HepG2 (cell line): Measurements from ENCODE around the gene TPCN2. TPM values are rescaled to one million over a fixed set of nuclear protein-coding genes. Genes with fewer than 3 reads are reported as not detected.

Experiments
- ATAC-seq: fragments of 200-7000 bp; cut with Tn5 transposase; 3 replicates; pipeline ENCODE4 v1.9.1; 2020; ENCODE audit warnings: mild to moderate bottlenecking, moderate library complexity
- BruUV-seq: library from RNA; stranded (reverse); fragments of 400-500 nt; replicated peaks from 2 replicates; lab custom pipeline; 2021; lab: Mats Ljungman, UMichigan
- CTCF ChIA-PET: fragments of 300-600 bp; formaldehyde crosslinking; extraction: SDS; loops from one replicate; lab custom pipeline; 2021; ENCODE audit warnings: low total read pairs, inconsistent platforms, low intra/inter-chr PET ratio; lab: Yijun Ruan, JAX
- POLR2A ChIA-PET: fragments of 350-600 bp; sonication (Branson Sonifier 250); formaldehyde crosslinking; loops from one replicate; lab custom pipeline; 2020; ENCODE audit warnings: antibody characterized with exemption, inconsistent platforms; lab: Yijun Ruan, JAX
- DNase-seq: peaks from one replicate; pipeline ENCODE4 v3.0.0-alpha.2; 2015; ENCODE audit warnings: low spot score
- FAIRE-seq: peaks from 3 replicates; lab custom pipeline; 2011; peaks lifted over from hg19 to GRCh38; lab: Jason Lieb, UNC
- H2AFZ ChIP-seq: one replicate; pipeline ENCODE4 v1.6.1; 2011; ENCODE audit warnings: low read length, inconsistent platforms
- H3K27ac ChIP-seq: fragments of 300-600 bp; 3 replicates; pipeline ENCODE4 v1.8.0; 2011; ENCODE audit warnings: mixed run types, mild to moderate bottlenecking, mixed read lengths, low read length, inconsistent platforms; ENCODE audit not compliant: insufficient read depth; ENCODE audit errors: extremely low read length
- H3K27me3 ChIP-seq, 2 experiments: fragments of 200-600 bp in 1 of 2; 2 replicates in 1 of 2; 3 replicates in 1 of 2; pipeline versions ENCODE4 v1.6.0 to v1.8.0; 2011; ENCODE audit warnings: low read length in 2 of 2, mild to moderate bottlenecking in 2 of 2, moderate library complexity in 2 of 2, inconsistent platforms in 1 of 2; ENCODE audit not compliant: insufficient read depth in 2 of 2, control insufficient read depth in 1 of 2
- H3K36me3 ChIP-seq, 2 experiments: fragments of 200-600 bp in 1 of 2; replicated peaks in 1 of 2; 2 replicates in 1 of 2; 3 replicates in 1 of 2; pipeline versions ENCODE4 v1.5.1 to v1.8.0; 2011; ENCODE audit warnings: low read length in 2 of 2, inconsistent platforms in 1 of 2; ENCODE audit not compliant: insufficient read depth in 2 of 2, control insufficient read depth in 1 of 2
- H3K4me1 ChIP-seq: 2 replicates; pipeline ENCODE4 v1.5.1; 2012; ENCODE audit warnings: low read length, inconsistent platforms; ENCODE audit not compliant: insufficient read depth
- H3K4me2 ChIP-seq: 2 replicates; pipeline ENCODE4 v1.6.0; 2011; ENCODE audit warnings: low read depth, low read length, inconsistent platforms
- H3K4me3 ChIP-seq, 3 experiments: fragments of 200-600 bp in 1 of 3; sonication (generic), shearing (Covaris generic) in 1 of 3; replicated peaks in 1 of 3; 2 replicates each; pipeline ENCODE4 v1.5.1; 2011 to 2016; ENCODE audit warnings: low read length in 3 of 3, inconsistent platforms in 2 of 3, low read depth in 2 of 3, mild to moderate bottlenecking in 2 of 3, control low read depth in 1 of 3, mixed read lengths in 1 of 3; ENCODE audit not compliant: insufficient read depth in 1 of 3
- H3K79me2 ChIP-seq: one replicate; pipeline ENCODE4 v1.6.1; 2011; ENCODE audit warnings: low read length, inconsistent platforms; ENCODE audit not compliant: insufficient read depth
- H3K9ac ChIP-seq: 2 replicates; pipeline ENCODE4 v1.6.0; 2011; ENCODE audit warnings: mild to moderate bottlenecking, low read depth, low read length, inconsistent platforms; ENCODE audit not compliant: insufficient read depth
- H3K9me3 ChIP-seq: 2 replicates; pipeline ENCODE4 v1.5.1; 2012; ENCODE audit warnings: mild to moderate bottlenecking, low read length
- H4K20me1 ChIP-seq: 2 replicates; pipeline ENCODE4 v1.6.0; 2011; ENCODE audit warnings: inconsistent platforms, mild to moderate bottlenecking, low read length, moderate library complexity; ENCODE audit not compliant: insufficient read depth
- ATF7 ChIP-seq, 2 experiments: fragments of 450-650 bp in 1 of 2; sonication (generic) in 1 of 2; formaldehyde crosslinking in 1 of 2; IDR thresholded peaks; 2 replicates each; pipeline versions ENCODE4 v1.4.0 to v1.6.1; 2016 to 2020; ENCODE audit warnings: antibody characterized with exemption in 1 of 2, mild to moderate bottlenecking in 1 of 2, missing genetic modification reagents in 1 of 2
- BORCS8-MEF2B ChIP-seq: sonication (generic); formaldehyde crosslinking; IDR thresholded peaks from 2 replicates; pipeline ENCODE4 v1.8.0; 2022; ENCODE audit warnings: mild to moderate bottlenecking, missing genetic modification reagents
- HHEX ChIP-seq: IDR thresholded peaks from 2 replicates; pipeline ENCODE4 v1.6.1; 2016; ENCODE audit warnings: control low read depth
- MAX ChIP-seq: IDR thresholded peaks from 2 replicates; pipeline ENCODE4 v1.6.1; 2012; ENCODE audit warnings: inconsistent platforms
- NFIB ChIP-seq: sonication (generic); formaldehyde crosslinking; IDR thresholded peaks from 2 replicates; pipeline ENCODE4 v1.9.0; 2021; ENCODE audit warnings: missing genetic modification reagents, mild to moderate bottlenecking, borderline replicate concordance
- NFKB2 ChIP-seq: sonication (generic); formaldehyde crosslinking; IDR thresholded peaks from 2 replicates; pipeline ENCODE4 v1.4.0; 2020; ENCODE audit warnings: missing genetic modification reagents, borderline replicate concordance
- NR1H2 ChIP-seq: sonication (generic); formaldehyde crosslinking; IDR thresholded peaks from 2 replicates; pipeline ENCODE4 v1.8.1; 2022; ENCODE audit warnings: low read depth, missing genetic modification reagents, borderline replicate concordance
- PHB2 ChIP-seq: fragments of 450-650 bp; IDR thresholded peaks from 2 replicates; pipeline ENCODE4 v1.6.1; 2018; ENCODE audit not compliant: partially characterized antibody
- REL ChIP-seq: sonication (generic); formaldehyde crosslinking; conservative IDR thresholded peaks from 2 replicates; pipeline ENCODE4 v1.8.0; 2022; ENCODE audit warnings: mild to moderate bottlenecking, missing genetic modification reagents, moderate library complexity
- RELA ChIP-seq: sonication (generic); formaldehyde crosslinking; IDR thresholded peaks from 2 replicates; pipeline ENCODE4 v1.4.0; 2020; ENCODE audit warnings: missing genetic modification reagents
- SMC3 ChIP-seq: IDR thresholded peaks from 2 replicates; pipeline ENCODE4 v1.6.1; 2011; ENCODE audit warnings: low read length, improper control_type of control experiment
- TEAD3 ChIP-seq: optimal IDR thresholded peaks from 2 replicates; pipeline ENCODE3; 2016; ENCODE audit warnings: borderline replicate concordance
- ZC3H4 ChIP-seq: sonication (generic); formaldehyde crosslinking; IDR thresholded peaks from 2 replicates; pipeline ENCODE4 v1.4.0; 2020; ENCODE audit warnings: missing genetic modification reagents, borderline replicate concordance
- ZNF296 ChIP-seq: sonication (generic); formaldehyde crosslinking; conservative IDR thresholded peaks from 2 replicates; pipeline ENCODE4 v1.5.0; 2020; ENCODE audit warnings: mild to moderate bottlenecking, missing genetic modification reagents
- ZNF687 ChIP-seq: sonication (generic); formaldehyde crosslinking; IDR thresholded peaks from 2 replicates; pipeline ENCODE4 v1.5.1; 2020; ENCODE audit warnings: mild to moderate bottlenecking, missing genetic modification reagents, moderate library complexity
- WGBS: methylation state at CpG from one replicate; pipeline ENCODE4 v1.1.6; 2017; ENCODE audit warnings: low lambda C conversion rate; 5-methylcytosine and 5-hydroxymethylcytosine counted together
- in situ Hi-C: cut with HindIII; loops from 2 replicates; pipeline ENCODE4 v1.10.0; 2017; ENCODE audit warnings: low pct_unique_long_range_greater_than_20kb; ENCODE audit not compliant: extremely low pct_ligation_motif_present
- intact Hi-C: fragments of 100-400 bp; cut with micrococcal nuclease; formaldehyde crosslinking; loops from one replicate; pipeline ENCODE4 v1.10.0; 2022; ENCODE audit not compliant: unreplicated experiment
- polyA plus RNA-seq, 8 experiments: library from polyadenylated mRNA; depleted of rRNA in 3 of 8; stranded (reverse) in 7 of 8; unstranded in 1 of 8; fragments of >200 nt; fragmentation: Illumina TruSeq in 4 of 8; extraction: Trizol in 4 of 8; gene quantifications; 2 replicates each; pipeline versions ENCODE4 v1.2.1 to v1.2.3, GENCODE V29; 2011 to 2016; ENCODE audit warnings: low read depth in 4 of 8, missing spikeins in 1 of 8, mixed read lengths in 1 of 8; ENCODE audit not compliant: insufficient read depth in 1 of 8
- total RNA-seq, 5 experiments: library from RNA; depleted of rRNA; stranded (reverse); fragments of >200 nt; fragmentation: Illumina TruSeq; extraction: Trizol; gene quantifications; 2 replicates each; pipeline ENCODE4 v1.2.3, GENCODE V29; 2016; ENCODE audit warnings: low read depth in 1 of 5
- TF ChIP-seq, protein P1 (sequence below): sonication (generic); formaldehyde crosslinking; IDR thresholded peaks from 2 replicates; pipeline ENCODE4 v1.5.0; 2020; ENCODE audit warnings: mild to moderate bottlenecking, missing genetic modification reagents, moderate library complexity

TPCN2 gene
- total and polyA plus RNA-seq, 2 of the 13 experiments (the other 11 are each of a cell fraction or from before 2014, with no cell fraction given) = 5.6 to 5.9 TPM

DNA sequence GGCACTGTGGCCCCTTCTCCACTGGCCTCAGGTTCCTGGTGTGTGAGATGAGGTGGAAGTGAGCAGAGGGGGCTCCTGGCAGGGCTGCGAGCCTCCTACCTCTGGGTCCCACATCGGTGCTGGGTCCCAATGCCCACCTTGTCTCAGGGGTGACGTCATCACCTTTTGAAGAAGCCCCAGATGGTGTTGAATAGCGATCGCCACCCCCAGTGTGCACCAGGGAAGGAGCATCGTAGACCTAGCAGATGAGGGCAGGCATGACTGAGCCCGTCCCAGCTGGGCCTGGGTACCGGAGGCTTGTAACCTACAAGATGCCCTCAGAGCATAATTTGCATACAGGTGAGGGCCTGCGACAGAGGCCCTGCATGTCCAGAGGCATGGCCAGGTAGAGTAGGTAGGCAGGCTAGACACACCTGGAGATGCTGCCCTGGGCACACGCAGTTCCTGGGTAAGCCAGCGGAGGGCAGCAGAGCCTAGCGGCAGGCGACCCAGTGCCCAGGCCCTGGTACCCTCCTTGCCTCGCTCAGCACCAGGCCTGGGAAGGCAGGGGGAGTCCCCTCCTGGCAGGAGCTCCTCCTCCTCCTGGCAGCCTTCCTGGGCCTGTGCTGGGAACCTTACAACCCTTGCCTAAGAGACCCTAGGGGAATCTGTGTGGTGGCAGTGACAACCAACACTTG is 52.5 kb downstream of the TPCN2 start:
- no peaks in the 10 kb centered on the region for H3K36me3 ChIP-seq
- in situ Hi-C loops = loop anchor here (10.0 kb wide), 1 partner anchor 574 kb away; the partner anchor contains the start of gene LTO1
- FAIRE-seq (no peak), ATAC-seq (peak; percentile 85), DNase-seq (peak; percentile 37)
- intact Hi-C loops = loop anchor here (1.0 to 10.0 kb wide), 2 partner anchors 544 to 569 kb away; partner anchors contain the start of gene CCND1
- ChIA-PET CTCF (interaction anchor here (0.8 to 3.5 kb wide), 5 partner anchors 30 to 583 kb away, joined by 5 to 22 read pairs (median 14); no protein-coding TSS in a partner anchor), POLR2A (interaction anchor here (0.6 kb wide), 1 partner anchor 574 kb away, joined by 3 read pairs; the partner anchor contains the start of gene LTO1)
- H3K4me3 ChIP-seq = no peak overlapping the region
- no peak overlapping the region for H3K27ac ChIP-seq
- no peaks in the 10 kb centered on the region for H3K79me2 ChIP-seq
- H3K9ac ChIP-seq = no peak overlapping the region
- no TSS peak for BruUV-seq
- H2AFZ ChIP-seq = no peak overlapping the region
- 0 out of 2 replicates have a peak, but pooled peaks cover 4% of the 10 kb centered on the region for H4K20me1 ChIP-seq
- 19% methylated on average over 4 of the region's 14 CpGs for WGBS
- no peaks in the 10 kb centered on the region for H3K4me1 ChIP-seq
- H3K27me3 ChIP-seq = peaks cover 0 to 26% of the 10 kb centered on the region in 2 experiments; a peak in 3 of 5 replicates
- no peaks in the 10 kb centered on the region for H3K9me3 ChIP-seq
- no peak overlapping the region for H3K4me2 ChIP-seq
- TF ChIP-seq, protein P1, sequence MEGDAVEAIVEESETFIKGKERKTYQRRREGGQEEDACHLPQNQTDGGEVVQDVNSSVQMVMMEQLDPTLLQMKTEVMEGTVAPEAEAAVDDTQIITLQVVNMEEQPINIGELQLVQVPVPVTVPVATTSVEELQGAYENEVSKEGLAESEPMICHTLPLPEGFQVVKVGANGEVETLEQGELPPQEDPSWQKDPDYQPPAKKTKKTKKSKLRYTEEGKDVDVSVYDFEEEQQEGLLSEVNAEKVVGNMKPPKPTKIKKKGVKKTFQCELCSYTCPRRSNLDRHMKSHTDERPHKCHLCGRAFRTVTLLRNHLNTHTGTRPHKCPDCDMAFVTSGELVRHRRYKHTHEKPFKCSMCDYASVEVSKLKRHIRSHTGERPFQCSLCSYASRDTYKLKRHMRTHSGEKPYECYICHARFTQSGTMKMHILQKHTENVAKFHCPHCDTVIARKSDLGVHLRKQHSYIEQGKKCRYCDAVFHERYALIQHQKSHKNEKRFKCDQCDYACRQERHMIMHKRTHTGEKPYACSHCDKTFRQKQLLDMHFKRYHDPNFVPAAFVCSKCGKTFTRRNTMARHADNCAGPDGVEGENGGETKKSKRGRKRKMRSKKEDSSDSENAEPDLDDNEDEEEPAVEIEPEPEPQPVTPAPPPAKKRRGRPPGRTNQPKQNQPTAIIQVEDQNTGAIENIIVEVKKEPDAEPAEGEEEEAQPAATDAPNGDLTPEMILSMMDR = peak; percentile 98
- TF ChIP-seq REL (CRISPR knock-in tag) (no peak), BORCS8-MEF2B (CRISPR knock-in tag) (peak; percentile 40; the same call in 1 of the 2 replicates), HHEX (CRISPR knock-in tag) (no peak), ZC3H4 (CRISPR knock-in tag) (no peak), ZNF296 (CRISPR knock-in tag) (no peak), NFKB2 (CRISPR knock-in tag) (peak; percentile 31; the same call in 1 of the 2 replicates), MAX (peak; percentile 38; the same call in 1 of the 2 replicates), ZNF687 (CRISPR knock-in tag) (peak; percentile 40), ATF7 (IDR thresholded peaks at IDR 0.05) (peak; percentile 98), ATF7 (CRISPR knock-in tag; IDR thresholded peaks at IDR 0.05) (no peak), RELA (CRISPR knock-in tag) (0 out of 2 replicates have a peak, but pooled peaks have one; percentile 52), PHB2 (no peak), TEAD3 (CRISPR knock-in tag) (peak; percentile 32), SMC3 (peak; percentile 65), NR1H2 (CRISPR knock-in tag) (no peak), NFIB (CRISPR knock-in tag) (no peak)
